Motor neuron (in vitro differentiated cells): ENCODE data around the gene NEU4. TPM values are rescaled to one million over a fixed set of nuclear protein-coding genes. Genes with fewer than 3 reads are reported as not detected.
"Not testable (repeated sequence)": the region's sequence is repeated elsewhere in the genome, so short reads cannot be mapped to it uniquely, and the experiment has no call there.

ENCODE experiments used
- ATAC-seq, 8 experiments: fragments of 200-7000 bp; cut with Tn5 transposase; replicated peaks in 6 of 8; 2 replicates each; pipeline ENCODE4 v1.8.0; 2021; ENCODE audit warnings: mild to moderate bottlenecking in 8 of 8, moderate library complexity in 8 of 8
- H3K27ac ChIP-seq, 2 donors: fragments of 250-450 bp; sonication (Bioruptor Pico); 2 replicates each; pipeline ENCODE4 v1.9.0; 2021; ENCODE audit warnings: antibody characterized with exemption in 2 of 2, mild to moderate bottlenecking in 2 of 2, moderate library complexity in 1 of 2
- H3K4me1 ChIP-seq, 2 donors: fragments of 250-450 bp; sonication (Bioruptor Pico); replicated peaks in 1 of 2; 2 replicates each; pipeline ENCODE4 v1.6.1; 2021; ENCODE audit warnings: antibody characterized with exemption in 2 of 2, mild to moderate bottlenecking in 2 of 2, moderate library complexity in 1 of 2
- H3K4me3 ChIP-seq, 5 donors: fragments of 250-450 bp; sonication (Bioruptor Pico); 2 replicates each; pipeline ENCODE4 v1.9.0; 2021; ENCODE audit warnings: antibody characterized with exemption in 5 of 5, mild to moderate bottlenecking in 5 of 5, moderate library complexity in 4 of 5
- WGBS, 10 experiments: fragments of 450-650 bp; shearing (Covaris generic); methylation state at CpG; one replicate each; pipeline ENCODE4 v1.0.0; 2022; 5-methylcytosine and 5-hydroxymethylcytosine counted together
- in situ Hi-C, 9 experiments: fragments of 400-800 bp; cut with MboI; loops; one replicate each; pipeline ENCODE4 v1.15.0; 2021; ENCODE audit warnings: low sequenced_read_pairs in 9 of 9, low pct_unique_long_range_greater_than_20kb in 2 of 9; ENCODE audit not compliant: unreplicated experiment in 9 of 9
- total RNA-seq, 8 experiments: library from RNA; unstranded; fragments of 300-600 nt; gene quantifications; 2 replicates each; pipeline versions ENCODE4 v1.2.3 to v1.2.4, GENCODE V29; 2022

Gene NEU4
- total RNA-seq, 8 experiments from 2014 or later, result 0.11 to 1.0 (median 0.56) TPM; not detected in 1

GRCh38 chr2:241823531-241824437 is 14.8 kb downstream of the NEU4 start:
- ATAC-seq, H3K27ac ChIP-seq, in situ Hi-C loops, H3K4me1 ChIP-seq, H3K4me3 ChIP-seq: not testable (repeated sequence)
- 44 to 88% (median 81%) methylated on average over 1 to 29 of the region's 45 CpGs for WGBS, 10 experiments

DNA sequence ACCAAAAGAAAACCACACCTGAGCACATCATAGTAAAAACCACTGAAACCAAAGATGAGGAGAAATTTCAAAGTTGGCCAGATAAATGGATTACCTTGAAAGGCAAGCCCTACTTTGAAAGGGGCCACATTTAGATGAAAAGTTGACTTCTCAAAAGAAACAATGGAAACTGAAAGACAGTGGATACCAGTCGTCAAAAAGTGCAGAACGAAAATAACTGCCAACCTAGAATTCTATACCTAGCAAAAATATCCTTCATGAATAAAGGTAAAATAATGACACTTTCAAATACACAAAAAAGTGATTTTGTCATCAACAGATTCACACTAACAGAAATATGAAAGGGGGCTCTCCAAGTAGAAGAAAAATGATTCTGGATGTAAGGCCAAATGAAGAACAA is 18.4 kb downstream of the NEU4 start:
- ATAC-seq, result no peak
- H3K4me1 ChIP-seq, result no peaks in the 10 kb centered on the region
- in situ Hi-C loops, result no loop called here

DNA sequence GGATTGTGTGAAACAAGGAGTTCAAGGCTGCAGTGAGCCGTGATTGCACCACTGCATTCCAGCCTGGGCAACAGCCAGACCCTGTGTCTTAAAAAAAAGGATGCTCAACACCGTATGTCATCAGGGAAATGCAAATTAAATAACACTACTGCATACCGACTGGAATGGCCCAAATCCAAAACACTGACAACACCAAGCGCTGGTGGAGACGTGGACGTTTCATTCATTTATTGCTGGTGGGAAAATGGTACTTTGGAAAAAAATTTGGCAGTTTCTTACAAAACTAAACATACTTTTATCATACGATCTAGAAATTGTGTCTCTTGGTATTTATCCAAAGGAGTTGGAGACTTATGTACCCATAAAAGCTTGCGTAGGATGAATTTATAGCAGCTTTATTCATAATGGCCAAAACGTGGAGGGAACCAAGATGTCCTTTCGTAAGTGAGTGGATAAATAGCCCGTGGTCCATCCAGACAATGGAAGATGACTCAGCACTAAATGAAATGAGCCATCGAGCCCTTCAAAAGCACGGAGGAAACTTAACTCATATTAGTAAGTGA is 24.2 kb downstream of the NEU4 start:
- H3K4me1 ChIP-seq, result peaks cover 6 to 9% of the 10 kb centered on the region in 2 donors
- H3K27ac ChIP-seq, result no peak overlapping the region
- WGBS, 10 experiments, result 4 to 100% (median 60%) methylated on average over 1 to 13 of the region's 13 CpGs
- peak; percentile 32 to 77 (median 62) for ATAC-seq
- in situ Hi-C loops, result no loop called here
- no peak overlapping the region for H3K4me3 ChIP-seq

More for the DNA sequence above, 18.4 kb downstream of the NEU4 start:
- 0 to 100% (median 75%) methylated on average over 1 to 2 of the region's 2 CpGs; no CpG with 5 or more reads in 1 of the 10 experiments for WGBS, 10 experiments
- H3K27ac ChIP-seq, result no peak overlapping the region
- no peak overlapping the region for H3K4me3 ChIP-seq

- ATAC-seq, result peak in 7 of 8 experiments; percentile 58 to 97 (median 65)
- H3K4me1 ChIP-seq, in situ Hi-C loops, H3K27ac ChIP-seq, H3K4me3 ChIP-seq: not testable (repeated sequence)
- WGBS, 10 experiments, result 0 to 100% (median 84%) methylated on average over 1 to 12 of the region's 28 CpGs; no CpG with 5 or more reads in 1 of the 10 experiments
Measured at GRCh38 chr2:241833756-241834526, 24.9 kb downstream of the NEU4 start.

DNA sequence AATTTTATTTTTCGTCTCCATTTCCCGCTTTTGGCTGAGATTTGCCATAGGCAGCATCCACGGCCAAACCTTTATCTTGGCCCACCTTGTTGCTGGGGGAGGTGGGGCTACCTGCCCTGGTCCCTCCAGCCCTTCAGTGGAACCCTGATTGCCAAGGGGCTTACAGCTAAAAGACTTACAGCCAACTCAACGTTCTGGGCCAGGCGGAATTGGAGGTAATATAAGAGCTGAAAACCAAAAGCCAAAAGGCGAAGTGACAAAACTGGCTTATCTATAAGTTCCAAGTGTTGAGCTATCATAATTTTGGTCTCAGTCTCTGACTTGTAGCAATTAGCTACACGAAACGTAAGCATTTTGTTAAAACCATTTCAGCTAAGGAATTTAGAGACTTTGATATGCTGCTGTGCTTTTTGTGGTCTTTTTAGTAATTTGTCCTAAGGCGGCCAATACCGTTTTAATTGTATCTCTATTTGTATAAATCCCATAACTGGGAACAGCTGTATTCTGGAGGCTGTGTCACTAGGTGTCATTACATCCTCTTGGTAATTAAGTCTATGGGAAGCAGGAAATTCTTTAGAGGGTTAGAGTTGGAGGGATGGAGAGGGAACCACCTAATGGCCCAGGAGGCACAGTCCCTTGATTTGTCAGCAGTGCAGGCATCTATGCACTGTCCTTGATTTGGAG is 25.7 kb downstream of the NEU4 start:
- 73 to 97% (median 93%) methylated on average over 1 to 9 of the region's 10 CpGs; no CpG with 5 or more reads in 1 of the 10 experiments for WGBS, 10 experiments
- no peak for ATAC-seq
- in situ Hi-C loops, result no loop called here
- peaks cover 6 to 9% of the 10 kb centered on the region in 2 donors for H3K4me1 ChIP-seq
- no peak overlapping the region for H3K4me3 ChIP-seq
- H3K27ac ChIP-seq, result no peak overlapping the region

- Histone ChIP-seq H3K4me1 (peaks cover 6 to 9% of the 10 kb centered on the region in 2 donors), H3K4me3 (no peak overlapping the region), H3K27ac (no peak overlapping the region)
- in situ Hi-C loops, result no loop called here
- 20 to 100% (median 86%) methylated on average over 1 to 4 of the region's 4 CpGs; no CpG with 5 or more reads in 4 of the 10 experiments for WGBS, 10 experiments
- ATAC-seq, result no peak
Measured at GRCh38 chr2:241835611-241836010, 26.6 kb downstream of the NEU4 start.

GRCh38 chr2:241836292-241836691 is 27.3 kb downstream of the NEU4 start:
- no peak overlapping the region for H3K27ac ChIP-seq
- H3K4me3 ChIP-seq, result no peak overlapping the region
- peaks cover 6 to 9% of the 10 kb centered on the region in 2 donors for H3K4me1 ChIP-seq
- WGBS, 10 experiments, result 40 to 86% (median 74%) methylated on average over 1 to 6 of the region's 6 CpGs; no CpG with 5 or more reads in 2 of the 10 experiments
- in situ Hi-C loops, result no loop called here
- no peak for ATAC-seq

GRCh38 chr2:241837197-241837965 is 28.4 kb downstream of the NEU4 start:
- in situ Hi-C loops, result no loop called here
- Histone ChIP-seq H3K4me1 (peaks cover 6 to 9% of the 10 kb centered on the region in 2 donors), H3K27ac (no peak overlapping the region), H3K4me3 (no peak overlapping the region)
- WGBS, 10 experiments, result 20 to 75% (median 51%) methylated on average over 1 to 9 of the region's 13 CpGs; no CpG with 5 or more reads in 1 of the 10 experiments
- ATAC-seq, result peak in 4 of 8 experiments; percentile 43 to 61 (median 50)

DNA sequence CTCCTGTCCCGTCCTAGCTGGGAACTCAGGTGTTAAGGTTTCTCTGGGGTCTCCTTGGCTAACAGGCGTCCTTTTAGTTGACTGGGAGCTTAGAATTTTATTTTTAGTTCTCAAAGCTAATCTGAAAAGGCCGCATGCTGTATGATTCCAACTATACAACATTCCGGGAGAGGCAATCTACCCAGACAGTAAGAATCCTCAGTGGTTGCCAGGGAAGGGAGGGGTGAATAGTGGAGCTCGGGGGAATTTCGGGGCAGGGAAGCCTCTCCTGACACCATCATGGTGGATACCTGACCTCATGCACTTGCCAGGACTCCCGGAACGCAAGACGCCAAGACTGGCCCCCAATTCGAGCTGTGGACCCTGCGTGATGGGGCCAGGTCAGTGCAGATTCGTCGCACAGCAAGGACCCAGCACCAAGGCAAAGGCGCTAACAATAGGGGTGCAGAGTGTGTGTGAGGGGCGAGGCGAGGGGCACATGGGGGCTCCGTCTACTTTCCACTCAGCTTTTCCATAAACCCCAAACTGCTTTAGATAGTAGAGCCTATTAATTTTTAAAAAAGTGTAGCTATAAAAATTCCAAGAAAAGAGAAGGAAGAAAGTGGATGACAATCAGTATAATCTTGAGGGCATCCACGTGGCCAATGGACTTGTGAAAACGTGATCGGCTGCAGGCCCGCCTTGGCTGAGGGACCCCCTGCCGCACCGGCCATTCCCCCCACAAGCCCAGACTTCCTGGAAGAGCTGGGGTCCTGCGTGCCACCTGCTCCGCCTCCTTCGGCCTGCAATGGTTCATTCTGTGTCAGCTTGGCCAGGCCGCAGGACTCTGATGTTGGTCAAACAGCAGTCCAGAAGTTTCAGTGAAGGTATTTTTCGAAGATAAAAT is 32.4 kb downstream of the NEU4 start:
- Histone ChIP-seq H3K4me3 (no peak overlapping the region), H3K4me1 (peaks cover 4 to 17% of the 10 kb centered on the region in 2 donors), H3K27ac (no peak overlapping the region)
- in situ Hi-C loops, result no loop called here
- WGBS, 10 experiments, result 46 to 100% (median 81%) methylated on average over 1 to 9 of the region's 28 CpGs; no CpG with 5 or more reads in 1 of the 10 experiments
- ATAC-seq, result no peak

- H3K4me3 ChIP-seq, result no peak overlapping the region
- no peak overlapping the region for H3K27ac ChIP-seq
- peaks cover 4 to 17% of the 10 kb centered on the region in 2 donors for H3K4me1 ChIP-seq
- in situ Hi-C loops, result no loop called here
- ATAC-seq, result no peak
- 64 to 95% (median 81%) methylated on average over 3 to 8 of the region's 11 CpGs for WGBS, 10 experiments
Measured at GRCh38 chr2:241842067-241842415, 33.0 kb downstream of the NEU4 start.

DNA sequence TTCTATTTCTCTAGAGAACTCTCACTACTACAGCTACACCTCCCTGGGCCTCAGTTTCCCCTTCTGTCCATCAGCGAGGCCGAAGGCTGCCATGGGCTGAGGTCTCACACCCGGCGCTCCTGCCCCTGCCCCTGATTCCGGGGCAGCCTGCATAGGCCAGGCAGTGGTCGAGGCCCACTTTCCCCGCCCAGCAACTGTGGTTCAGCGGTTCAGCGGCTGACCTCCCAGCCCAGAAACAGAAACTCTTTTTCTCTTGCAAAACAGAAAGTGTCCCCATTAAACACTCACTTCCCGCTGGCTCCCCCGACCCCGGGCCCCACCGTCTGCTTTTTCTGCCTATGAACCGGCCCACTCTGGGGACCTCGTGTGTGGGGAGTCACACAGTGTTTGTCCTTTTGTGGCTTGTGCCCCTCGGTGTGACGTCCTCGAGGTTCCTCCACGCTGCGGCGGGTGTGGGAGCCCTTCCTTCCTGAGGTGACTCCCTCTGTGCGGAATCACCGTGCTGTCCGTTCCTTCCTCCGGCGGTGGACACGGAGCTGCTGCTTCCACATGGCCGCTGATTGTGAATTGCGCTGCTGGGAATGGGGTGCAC is 33.7 kb downstream of the NEU4 start:
- in situ Hi-C loops, result no loop called here
- WGBS, 10 experiments, result 43 to 100% (median 75%) methylated on average over 1 to 18 of the region's 29 CpGs; no CpG with 5 or more reads in 4 of the 10 experiments
- H3K4me3 ChIP-seq, result no peak overlapping the region
- ATAC-seq, result peak in 4 of 8 experiments; percentile 1 to 31 (median 11)
- peaks cover 4 to 17% of the 10 kb centered on the region in 2 donors for H3K4me1 ChIP-seq
- H3K27ac ChIP-seq, result no peak overlapping the region
